Breast epithelium (tissue), 3 donors: ENCODE results near the gene TRIM7.

Experiments
- CTCF ChIP-seq, 3 donors: fragments of 450-650 bp; IDR thresholded peaks; one replicate each; pipeline ENCODE4 v1.5.1; 2016 to 2017; ENCODE audit warnings: antibody characterized with exemption in 3 of 3, mild to moderate bottlenecking in 3 of 3, moderate library complexity in 3 of 3
- POLR2A ChIP-seq: fragments of 450-650 bp; IDR thresholded peaks from one replicate; pipeline ENCODE4 v1.6.1; 2016; ENCODE audit warnings: antibody characterized with exemption, mild to moderate bottlenecking, moderate library complexity
- POLR2AphosphoS5 ChIP-seq, 3 donors: sonication (generic); formaldehyde crosslinking; IDR thresholded peaks; one replicate each; pipeline ENCODE4 v1.6.1; 2017; ENCODE audit warnings: antibody characterized with exemption in 3 of 3

GRCh38 chr5:181222630-181223057 is 17.6 kb upstream of the TRIM7 start:
- TF ChIP-seq CTCF (IDR thresholded peaks at IDR 0.05): peak; percentile 7 to 45 (median 28)
- no peak for TF ChIP-seq POLR2AphosphoS5 (IDR thresholded peaks at IDR 0.05)
- TF ChIP-seq POLR2A: no peak
